Naive thymus-derived CD8-positive, alpha-beta T cell (primary cell): ENCODE measurements around the gene RAB11FIP4. TPM values are rescaled to one million over a fixed set of nuclear protein-coding genes. Genes with fewer than 3 reads are reported as not detected.
"Not testable (repeated sequence)": the region's sequence is repeated elsewhere in the genome, so short reads cannot be mapped to it uniquely, and the experiment has no call there.

Source experiments
- ATAC-seq, 2 donors: fragments of 150-1000 bp; cut with Tn5 transposase in 1 of 2; sonication (Bioruptor Pico), chemical (Tn5 transposase) in 1 of 2; 1 replicate in 1 of 2; 2 replicates in 1 of 2; pipeline ENCODE4 v1.10.0; 2021; ENCODE audit warnings: mild to moderate bottlenecking in 2 of 2, moderate library complexity in 2 of 2
- POLR2A ChIA-PET: fragments of 350-600 bp; sonication (Branson Sonifier 250); formaldehyde crosslinking; loops from one replicate; lab custom pipeline; 2021; ENCODE audit warnings: antibody characterized with exemption; lab: Charles Lee
- DNase-seq, 10 donors: peaks; one replicate each; pipeline versions ENCODE4 v3.0.0 to v3.0.0-alpha.2; 2020 to 2022
- H3K27ac Mint-ChIP-seq, 10 donors: one replicate each; pipeline ENCODE4 v1.8.0; 2020 to 2022; ENCODE audit warnings: mild to moderate bottlenecking in 10 of 10, mixed read lengths in 10 of 10, moderate library complexity in 4 of 10, inconsistent platforms in 1 of 10
- H3K27me3 Mint-ChIP-seq, 5 donors: one replicate each; pipeline ENCODE4 v1.8.0; 2021 to 2022; ENCODE audit warnings: mixed read lengths in 5 of 5
- H3K36me3 Mint-ChIP-seq, 3 donors: one replicate each; pipeline ENCODE4 v1.8.0; 2020 to 2022; ENCODE audit warnings: mixed read lengths in 3 of 3, mild to moderate bottlenecking in 2 of 3, inconsistent platforms in 1 of 3
- H3K4me1 Mint-ChIP-seq, 4 donors: one replicate each; pipeline ENCODE4 v1.8.0; 2021 to 2022; ENCODE audit warnings: mixed read lengths in 4 of 4
- H3K4me3 Mint-ChIP-seq, 10 donors: one replicate each; pipeline ENCODE4 v1.8.0; 2020 to 2022; ENCODE audit warnings: mild to moderate bottlenecking in 10 of 10, mixed read lengths in 10 of 10, moderate library complexity in 6 of 10, inconsistent platforms in 1 of 10
- H3K9me3 Mint-ChIP-seq, 9 donors: one replicate each; pipeline ENCODE4 v1.8.0; 2020 to 2022; ENCODE audit warnings: mixed read lengths in 9 of 9, mild to moderate bottlenecking in 3 of 9, inconsistent platforms in 1 of 9, moderate library complexity in 1 of 9
- polyA plus RNA-seq, 3 donors: library from polyadenylated mRNA; unstranded; fragments of 300-500 nt; fragmentation: Illumina TruSeq; gene quantifications; one replicate each; pipeline ENCODE4 v1.2.3, GENCODE V29; 2021
- total RNA-seq, 8 experiments: library from RNA in 2 of 8; stranded (reverse) in 2 of 8; gene quantifications; one replicate each; pipeline ENCODE4 v1.2.3 and lab custom pipeline; 2021 to 2026

RAB11FIP4 gene
- total and polyA plus RNA-seq, 5 experiments from 2014 or later: 14.9 to 51.1 (median 18.6) TPM

- no peak overlapping the region for H3K4me3 Mint-ChIP-seq
- peaks cover 6 to 15% (median 10%) of the 10 kb centered on the region in 3 donors for H3K36me3 Mint-ChIP-seq
- peaks cover 5 to 24% (median 15%) of the 10 kb centered on the region in 4 donors for H3K4me1 Mint-ChIP-seq
- H3K27me3 Mint-ChIP-seq: no peaks in the 10 kb centered on the region
- POLR2A ChIA-PET: no interaction called here
- no peaks in the 10 kb centered on the region for H3K9me3 Mint-ChIP-seq
- DNase-seq: no peak
- no peak for ATAC-seq
- no peak overlapping the region for H3K27ac Mint-ChIP-seq
These were observed 17.4 kb upstream of the RAB11FIP4 start for GRCh38 chr17:31374094-31374447.

- Mint-ChIP-seq H3K27ac (no peak overlapping the region), H3K9me3 (no peaks in the 10 kb centered on the region), H3K4me3 (no peak overlapping the region), H3K27me3 (no peaks in the 10 kb centered on the region), H3K36me3 (peaks cover 6 to 17% (median 10%) of the 10 kb centered on the region in 3 donors), H3K4me1 (peaks cover 5 to 24% (median 15%) of the 10 kb centered on the region in 4 donors)
- POLR2A ChIA-PET: no interaction called here
- DNase-seq: no peak
- no peak for ATAC-seq
These were observed 17.0 kb upstream of the RAB11FIP4 start for GRCh38 chr17:31374503-31374902.

GRCh38 chr17:31378638-31379037 is 12.8 kb upstream of the RAB11FIP4 start:
- H3K9me3 Mint-ChIP-seq: no peaks in the 10 kb centered on the region
- POLR2A ChIA-PET: interaction anchor here (0.6 kb wide), 1 partner anchor 1570 kb away, joined by 6 read pairs; no protein-coding TSS in a partner anchor
- no peak for ATAC-seq
- DNase-seq: no peak
- H3K27me3 Mint-ChIP-seq: no peaks in the 10 kb centered on the region
- H3K4me3 Mint-ChIP-seq: no peak overlapping the region
- no peak overlapping the region for H3K27ac Mint-ChIP-seq
- peaks cover 0 to 4% (median 0%) of the 10 kb centered on the region in 4 donors for H3K4me1 Mint-ChIP-seq
- peaks cover 6 to 15% (median 9%) of the 10 kb centered on the region in 3 donors for H3K36me3 Mint-ChIP-seq

GRCh38 chr17:31379597-31380205 is 11.8 kb upstream of the RAB11FIP4 start:
- POLR2A ChIA-PET: interaction anchor here (0.7 kb wide), 1 partner anchor 10 kb away, joined by 6 read pairs; no protein-coding TSS in a partner anchor
- no peak overlapping the region for H3K4me3 Mint-ChIP-seq
- H3K4me1 Mint-ChIP-seq: no peaks in the 10 kb centered on the region
- no peaks in the 10 kb centered on the region for H3K9me3 Mint-ChIP-seq
- no peak for ATAC-seq
- H3K36me3 Mint-ChIP-seq: peaks cover 0 to 10% (median 3%) of the 10 kb centered on the region in 3 donors
- no peak overlapping the region for H3K27ac Mint-ChIP-seq
- DNase-seq: no peak
- no peaks in the 10 kb centered on the region for H3K27me3 Mint-ChIP-seq

GRCh38 chr17:31381165-31381668 is 10.3 kb upstream of the RAB11FIP4 start:
- H3K4me1 Mint-ChIP-seq: no peaks in the 10 kb centered on the region
- H3K36me3 Mint-ChIP-seq: peaks cover 0 to 4% (median 3%) of the 10 kb centered on the region in 3 donors

GRCh38 chr17:31382668-31383275 is 8.7 kb upstream of the RAB11FIP4 start:
- H3K4me1 Mint-ChIP-seq, DNase-seq, POLR2A ChIA-PET, H3K27me3 Mint-ChIP-seq, H3K4me3 Mint-ChIP-seq, H3K27ac Mint-ChIP-seq, H3K9me3 Mint-ChIP-seq, ATAC-seq, H3K36me3 Mint-ChIP-seq: not testable (repeated sequence)

More at GRCh38 chr17:31381165-31381668, 10.3 kb upstream of the RAB11FIP4 start:
- H3K9me3 Mint-ChIP-seq: no peaks in the 10 kb centered on the region
- H3K4me3 Mint-ChIP-seq: no peak overlapping the region
- H3K27me3 Mint-ChIP-seq: no peaks in the 10 kb centered on the region
- ATAC-seq (no peak), DNase-seq (no peak)
- no peak overlapping the region for H3K27ac Mint-ChIP-seq
- POLR2A ChIA-PET: no interaction called here

- H3K27me3 Mint-ChIP-seq, H3K9me3 Mint-ChIP-seq, H3K36me3 Mint-ChIP-seq, ATAC-seq, H3K4me3 Mint-ChIP-seq, POLR2A ChIA-PET, DNase-seq, H3K4me1 Mint-ChIP-seq: not testable (repeated sequence)
- H3K27ac Mint-ChIP-seq: peak overlapping the region in 1 of 10 donors; percentile 10
These were observed 8.0 kb upstream of the RAB11FIP4 start for GRCh38 chr17:31383488-31383887.

GRCh38 chr17:31385428-31386285 is 5.8 kb upstream of the RAB11FIP4 start:
- H3K4me3 Mint-ChIP-seq: no peak overlapping the region
- POLR2A ChIA-PET: interaction anchor here (0.7 kb wide), 1 partner anchor 108 kb away, joined by 3 read pairs; no protein-coding TSS in a partner anchor
- no peaks in the 10 kb centered on the region for H3K36me3 Mint-ChIP-seq
- H3K4me1 Mint-ChIP-seq: peaks cover 3 to 11% (median 6%) of the 10 kb centered on the region in 4 donors
- peak overlapping the region in 1 of 10 donors; percentile 24 for H3K27ac Mint-ChIP-seq
- H3K9me3 Mint-ChIP-seq: no peaks in the 10 kb centered on the region
- DNase-seq (no peak), ATAC-seq (no peak)
- peaks cover 6 to 15% (median 10%) of the 10 kb centered on the region in 5 donors for H3K27me3 Mint-ChIP-seq

GRCh38 chr17:31386542-31387075 is 4.9 kb upstream of the RAB11FIP4 start:
- Mint-ChIP-seq H3K27me3 (peaks cover 6 to 18% (median 11%) of the 10 kb centered on the region in 5 donors), H3K4me3 (no peak overlapping the region), H3K27ac (peak overlapping the region in 2 of 10 donors; percentile 27 to 64), H3K36me3 (no peaks in the 10 kb centered on the region), H3K9me3 (no peaks in the 10 kb centered on the region), H3K4me1 (peaks cover 3 to 12% (median 6%) of the 10 kb centered on the region in 4 donors)
- DNase-seq: no peak
- POLR2A ChIA-PET: no interaction called here
- ATAC-seq: no peak

- POLR2A ChIA-PET: no interaction called here
- H3K4me1 Mint-ChIP-seq: peaks cover 6 to 12% (median 8%) of the 10 kb centered on the region in 4 donors
These were observed 4.0 kb upstream of the RAB11FIP4 start for GRCh38 chr17:31387438-31387837.

GRCh38 chr17:31388351-31388750 is 3.1 kb upstream of the RAB11FIP4 start:
- Mint-ChIP-seq H3K27me3 (peaks cover 13 to 31% (median 22%) of the 10 kb centered on the region in 5 donors), H3K27ac (no peak overlapping the region), H3K4me3 (peak overlapping the region in 1 of 10 donors; percentile 3), H3K9me3 (no peaks in the 10 kb centered on the region), H3K4me1 (peaks cover 8 to 16% (median 12%) of the 10 kb centered on the region in 4 donors), H3K36me3 (peaks cover 0 to under 1% (median 0%) of the 10 kb centered on the region in 3 donors)
- POLR2A ChIA-PET: no interaction called here
- DNase-seq (no peak), ATAC-seq (no peak)

More at GRCh38 chr17:31387438-31387837, 4.0 kb upstream of the RAB11FIP4 start:
- Mint-ChIP-seq H3K27ac (peak overlapping the region in 1 of 10 donors; percentile 64), H3K36me3 (no peaks in the 10 kb centered on the region), H3K4me3 (no peak overlapping the region), H3K27me3 (peaks cover 7 to 22% (median 15%) of the 10 kb centered on the region in 5 donors), H3K9me3 (no peaks in the 10 kb centered on the region)
- ATAC-seq (no peak), DNase-seq (no peak)
